HG03378 (cell line): ENCODE measurements around the gene PEAR1.

Source experiments
- ATAC-seq: cut with Tn5 transposase; IDR thresholded peaks from one replicate; pipeline ENCODE4 v1.9.1; 2021; ENCODE audit warnings: mild to moderate bottlenecking, moderate library complexity; ENCODE audit not compliant: unreplicated experiment

Gene PEAR1

DNA sequence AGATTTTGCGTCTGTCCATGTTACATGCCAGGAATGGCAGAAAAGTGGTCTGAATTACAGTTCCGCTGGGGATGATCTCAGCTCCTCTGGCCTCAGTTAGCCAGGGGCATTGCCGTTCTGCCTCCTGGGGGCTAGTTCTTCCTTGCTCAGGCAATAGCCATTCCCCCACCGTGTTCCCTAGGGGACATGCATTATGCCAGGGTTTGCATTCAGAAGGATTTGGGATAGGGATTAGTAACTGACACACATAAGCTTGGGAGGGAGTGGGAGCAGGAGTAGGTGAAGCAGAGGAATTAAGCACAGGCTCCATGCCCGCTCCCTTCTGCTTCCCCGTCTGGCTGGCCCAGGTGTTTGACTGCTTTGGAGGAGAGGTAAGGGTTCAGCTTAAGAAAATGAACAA is 39.6 kb downstream of the PEAR1 start:
- ATAC-seq, result no peak

DNA sequence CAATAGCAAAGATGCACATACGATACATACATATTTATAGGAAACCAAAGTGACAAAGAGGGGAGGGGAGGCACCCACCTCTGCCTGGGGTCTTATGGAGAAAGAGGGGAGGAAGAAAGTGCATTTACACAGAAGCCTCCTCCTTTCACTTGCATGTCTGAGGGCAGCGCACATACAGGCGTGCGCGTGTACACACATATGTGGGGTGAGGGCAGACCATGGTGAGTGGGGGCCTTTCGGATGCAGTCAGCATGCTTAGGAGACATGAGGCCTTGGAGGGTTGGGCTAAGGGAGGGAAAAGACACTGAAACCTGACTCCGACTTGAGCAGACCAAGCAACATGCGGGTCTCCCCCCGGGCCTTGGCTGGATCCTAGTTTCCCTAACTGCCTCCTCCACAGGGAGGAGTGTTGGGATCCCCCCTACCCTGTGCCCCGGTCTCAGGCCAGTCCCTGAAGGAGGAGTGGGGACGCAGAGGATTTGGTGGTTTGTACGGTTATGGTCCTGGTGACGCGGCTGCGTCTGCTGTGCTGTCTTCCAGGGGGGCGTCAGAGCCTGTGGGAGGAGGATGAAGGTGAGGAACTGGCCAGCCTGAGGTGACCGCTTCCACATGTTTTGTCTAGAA is 42.1 kb downstream of the PEAR1 start:
- no peak for ATAC-seq

DNA sequence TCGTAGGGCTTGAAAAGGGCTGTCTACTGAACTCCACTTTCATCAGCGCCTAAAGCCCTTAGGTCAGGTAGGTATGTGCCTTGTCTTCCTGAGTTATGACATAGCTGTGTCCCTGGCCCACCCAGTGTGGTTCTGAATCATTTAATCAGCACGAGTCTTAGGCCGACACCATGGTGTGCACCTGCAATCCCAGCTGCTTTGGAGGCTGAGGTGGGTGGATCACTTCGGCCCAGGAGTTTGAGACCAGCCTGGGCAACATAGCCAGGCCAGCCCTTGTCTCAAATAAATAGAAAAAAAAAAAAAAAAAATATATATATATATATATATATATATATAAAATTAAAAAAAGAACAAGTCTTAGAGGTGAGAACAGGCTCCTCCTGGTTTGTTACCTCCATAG is 42.7 kb downstream of the PEAR1 start:
- ATAC-seq, result no peak

DNA sequence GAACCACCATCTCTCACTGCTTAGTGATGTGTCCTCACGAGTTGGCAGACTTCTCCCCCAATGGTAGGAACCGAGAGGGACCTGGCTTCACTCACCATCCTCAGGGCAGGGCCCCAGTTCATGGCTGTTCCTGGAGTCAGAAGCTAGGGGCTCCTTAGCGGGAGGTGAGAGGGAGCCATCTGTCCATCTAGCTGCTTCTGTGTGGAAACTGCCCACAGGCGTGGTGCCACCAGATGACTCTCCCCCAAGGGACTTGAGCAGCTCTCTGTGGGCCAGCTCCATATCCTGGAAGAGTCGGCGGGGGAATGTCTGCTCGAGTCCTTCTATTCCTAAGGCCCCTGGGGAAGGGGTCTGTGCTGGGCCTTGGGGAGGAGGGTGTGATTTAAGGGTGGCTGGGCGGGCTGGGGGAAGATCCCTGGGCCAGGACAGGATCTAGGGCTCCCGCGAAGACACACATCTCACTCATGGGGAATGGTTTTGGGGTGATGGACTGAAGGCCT is 43.3 kb downstream of the PEAR1 start:
- ATAC-seq, result no peak

DNA sequence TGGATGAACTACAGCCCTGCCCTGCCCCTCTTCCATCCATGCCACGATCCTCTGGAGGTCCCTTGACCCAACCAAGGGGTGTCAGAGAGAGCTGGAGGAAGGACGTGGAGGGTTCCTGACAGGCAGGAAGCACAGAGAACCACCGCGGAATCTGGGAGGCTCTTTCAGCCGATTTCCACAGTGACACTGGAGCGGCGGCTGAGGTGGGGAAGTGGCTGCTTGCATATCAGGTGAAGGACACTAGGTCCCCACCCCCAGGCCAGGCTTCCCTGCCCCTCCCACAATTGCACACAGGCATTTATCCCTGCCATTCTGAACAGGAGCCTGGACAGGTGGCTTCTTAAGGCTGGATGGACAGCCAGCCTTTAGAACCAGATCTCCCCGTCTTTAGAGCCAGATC is 44.4 kb downstream of the PEAR1 start:
- ATAC-seq, result no peak

DNA sequence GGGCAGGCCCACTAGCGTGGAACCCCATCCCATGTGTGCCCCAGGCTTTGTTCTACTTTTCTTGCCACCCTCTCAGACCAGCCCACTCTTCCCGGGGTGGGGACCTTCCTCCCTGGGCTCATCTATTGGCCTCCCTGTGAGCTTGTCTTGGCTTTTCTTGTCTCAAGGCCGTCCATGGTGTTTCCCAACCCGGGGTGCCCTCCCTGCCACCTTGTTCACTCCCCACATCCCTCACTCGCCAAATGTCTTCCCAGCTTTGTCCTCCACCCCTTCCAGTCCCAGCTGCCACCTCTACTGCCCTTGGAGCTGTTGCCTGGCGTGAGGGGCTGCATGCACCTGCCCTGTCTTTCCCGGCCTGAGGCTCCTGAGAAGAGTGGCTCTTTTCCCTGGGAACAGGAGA is 45.3 kb downstream of the PEAR1 start:
- ATAC-seq, result no peak

DNA sequence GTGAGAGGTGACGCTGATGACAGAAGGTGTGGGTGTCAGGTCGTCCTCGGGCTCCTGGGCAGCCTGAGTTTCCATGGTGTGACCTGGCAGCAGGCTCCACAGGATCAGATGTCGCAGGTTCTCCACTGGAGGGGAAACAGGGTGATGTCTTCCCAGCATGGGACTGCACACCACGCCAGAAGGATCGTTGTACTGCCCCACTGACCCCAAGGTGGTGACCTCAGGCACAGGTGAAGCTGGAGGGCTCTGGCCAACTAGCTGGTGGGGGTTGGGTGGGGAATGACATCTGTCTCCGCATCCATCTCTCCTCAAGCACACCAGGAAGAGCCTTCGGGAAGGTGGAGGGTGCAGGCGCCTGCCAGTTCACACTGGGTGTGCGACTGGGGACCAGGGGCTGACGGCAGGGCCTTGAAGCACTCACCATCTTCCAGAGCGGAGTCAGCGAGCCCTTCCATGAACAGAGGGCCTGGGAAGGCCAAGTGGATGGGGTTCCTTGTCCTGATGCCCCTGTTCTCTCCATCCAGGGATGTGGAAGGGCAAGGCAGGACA is 46.3 kb downstream of the PEAR1 start:
- ATAC-seq, result no peak

DNA sequence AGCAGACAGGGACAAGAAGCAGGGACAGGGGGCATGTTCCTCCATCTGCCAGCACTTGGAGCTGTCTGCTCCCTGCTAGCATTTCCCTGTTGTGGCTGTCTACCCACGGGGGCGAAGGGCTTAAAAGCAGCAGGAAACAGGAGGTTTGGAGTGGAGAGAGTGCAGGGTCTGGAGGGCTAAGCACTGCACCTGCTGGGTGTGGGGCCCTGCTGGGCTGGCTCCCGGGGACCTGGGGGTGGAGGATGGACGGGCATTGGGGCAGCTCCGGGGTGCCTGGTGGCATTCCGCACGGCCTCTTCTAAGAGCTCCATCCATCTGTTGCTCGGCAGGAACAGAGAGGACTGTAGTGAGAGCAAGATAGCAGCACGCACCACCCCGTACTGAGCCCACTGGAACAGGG is 48.2 kb downstream of the PEAR1 start:
- no peak for ATAC-seq

DNA sequence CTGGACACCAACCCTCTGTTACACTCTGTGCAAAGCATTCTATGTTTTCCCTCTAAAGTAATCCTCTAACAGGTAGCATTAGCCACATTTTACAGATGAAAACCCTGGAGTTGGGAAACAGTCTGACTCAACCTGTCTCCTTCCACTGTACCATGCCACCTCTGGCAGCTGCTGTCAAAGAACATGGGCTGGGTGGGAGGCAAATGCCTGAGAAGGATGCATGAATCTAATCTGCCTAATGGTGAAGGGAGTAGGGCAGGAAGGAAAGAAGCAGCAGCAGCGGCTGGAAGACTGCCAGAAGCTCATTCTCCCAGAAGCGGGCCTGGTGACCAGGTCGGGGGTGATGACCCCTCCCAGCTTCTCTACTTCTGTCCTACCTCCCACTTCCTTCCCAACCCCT is 48.7 kb downstream of the PEAR1 start:
- ATAC-seq, result no peak

DNA sequence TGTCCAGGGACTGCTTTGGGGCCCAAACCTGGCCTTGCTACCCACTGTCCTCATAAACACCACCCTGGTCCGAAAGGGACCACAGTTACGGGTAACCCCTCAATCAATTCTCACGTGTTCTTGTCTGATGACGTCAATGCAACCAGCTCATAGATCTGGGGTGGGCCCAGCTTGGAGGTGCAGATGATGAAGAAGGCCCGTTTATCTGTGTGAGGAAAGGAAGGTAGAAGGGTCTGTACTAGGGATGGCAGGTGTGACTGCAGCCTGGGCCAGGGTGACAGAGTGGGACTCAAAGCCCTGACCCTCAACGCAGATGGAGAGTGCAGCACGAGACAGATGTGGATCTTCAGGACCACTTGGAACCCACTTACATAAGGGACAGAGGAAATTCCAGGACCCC is 49.1 kb downstream of the PEAR1 start:
- ATAC-seq, result no peak

DNA sequence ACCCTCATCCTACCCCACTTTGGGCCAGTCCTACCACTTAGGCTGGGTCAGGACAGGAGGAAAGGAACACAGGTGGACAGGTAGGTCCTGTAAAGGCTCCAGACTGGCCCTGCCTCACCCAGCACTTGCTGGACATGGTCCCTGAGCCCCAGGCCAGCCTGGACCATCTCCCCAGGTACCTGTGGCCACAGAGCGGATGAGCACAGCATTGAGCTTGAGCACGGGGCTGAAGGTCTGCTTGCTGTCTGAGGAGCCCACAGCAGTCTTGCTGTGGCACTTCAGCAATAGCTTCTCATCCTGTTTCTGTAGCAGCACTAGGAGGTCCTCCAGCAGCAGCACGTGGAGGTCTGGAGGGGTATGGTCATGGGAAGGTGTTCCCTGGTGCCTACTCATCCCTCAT is 50.2 kb downstream of the PEAR1 start:
- no peak for ATAC-seq

DNA sequence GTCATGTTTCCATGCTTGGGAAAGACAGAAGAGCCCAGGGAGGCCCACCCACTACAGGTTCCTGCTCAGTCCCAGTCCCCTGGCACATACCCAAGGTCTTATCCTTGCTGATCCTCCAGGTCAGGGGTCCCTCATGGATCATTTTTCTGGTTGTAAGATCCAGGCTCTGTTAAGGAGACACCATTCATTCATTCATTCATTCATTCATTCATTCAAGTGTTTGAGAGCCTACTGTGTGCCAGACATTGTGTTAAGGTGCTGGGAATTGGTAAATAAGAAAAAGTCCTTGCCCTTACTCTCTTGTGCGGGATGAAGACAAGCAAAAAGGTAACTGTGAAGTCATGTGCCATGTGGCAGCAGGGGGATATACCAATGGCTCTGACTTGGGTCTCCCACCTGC is 50.8 kb downstream of the PEAR1 start:
- no peak for ATAC-seq

DNA sequence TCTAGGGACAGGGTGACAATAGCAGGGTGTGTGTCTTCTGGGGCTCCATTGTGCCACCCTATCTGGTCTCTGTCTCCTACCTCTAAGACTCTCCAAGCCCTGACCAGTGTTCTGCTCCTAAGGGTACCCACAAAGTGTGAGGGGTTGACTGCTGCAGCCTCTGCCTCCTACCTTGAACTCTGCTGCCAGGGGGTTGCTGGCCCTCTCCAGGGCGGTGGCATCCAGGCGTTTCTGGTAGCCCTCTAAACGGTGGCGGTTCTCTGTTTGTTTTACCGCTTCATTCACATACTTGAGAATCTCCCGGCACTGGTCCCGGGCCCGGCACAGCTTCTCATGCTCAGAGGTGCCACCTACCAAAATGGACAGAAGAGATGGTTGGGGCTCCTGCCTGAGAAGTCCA is 51.3 kb downstream of the PEAR1 start:
- ATAC-seq, result no peak

DNA sequence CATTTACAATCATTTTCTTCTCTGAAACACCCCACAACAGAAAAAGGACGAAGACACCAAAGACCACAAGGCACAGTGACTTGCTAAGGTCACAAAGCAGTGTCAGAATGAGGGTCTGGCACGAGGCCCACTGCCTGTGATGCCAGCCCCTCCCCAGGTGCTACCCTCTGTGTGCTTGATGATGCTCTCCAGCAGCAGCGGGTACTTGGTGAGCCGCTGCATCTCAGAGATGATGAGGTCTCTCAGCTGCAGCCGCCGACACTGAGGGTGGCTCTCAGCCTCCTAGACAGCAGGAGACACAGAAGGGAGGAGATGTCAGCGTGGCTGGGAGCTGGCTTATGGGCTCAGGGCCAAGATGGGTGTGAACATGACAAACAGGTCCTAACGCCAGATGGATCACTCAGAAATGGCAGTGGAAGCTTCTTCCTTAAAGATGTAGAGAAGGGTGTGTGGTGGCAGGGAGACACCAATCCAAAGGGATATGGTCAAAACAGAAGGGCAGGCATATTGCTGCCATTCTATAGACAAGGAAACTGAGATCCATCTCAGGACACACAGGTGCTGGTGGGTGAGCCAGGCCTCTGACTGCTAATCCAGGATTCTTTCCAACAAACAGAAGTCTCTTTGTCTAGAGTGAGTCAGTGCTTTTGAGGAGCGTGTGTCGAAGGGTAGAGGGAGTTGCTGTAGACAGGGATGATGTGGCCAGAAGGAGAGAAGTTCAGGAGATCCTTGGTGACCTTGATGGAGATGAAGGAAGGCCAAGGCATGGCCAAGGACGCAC is 52.6 kb downstream of the PEAR1 start:
- no peak for ATAC-seq

DNA sequence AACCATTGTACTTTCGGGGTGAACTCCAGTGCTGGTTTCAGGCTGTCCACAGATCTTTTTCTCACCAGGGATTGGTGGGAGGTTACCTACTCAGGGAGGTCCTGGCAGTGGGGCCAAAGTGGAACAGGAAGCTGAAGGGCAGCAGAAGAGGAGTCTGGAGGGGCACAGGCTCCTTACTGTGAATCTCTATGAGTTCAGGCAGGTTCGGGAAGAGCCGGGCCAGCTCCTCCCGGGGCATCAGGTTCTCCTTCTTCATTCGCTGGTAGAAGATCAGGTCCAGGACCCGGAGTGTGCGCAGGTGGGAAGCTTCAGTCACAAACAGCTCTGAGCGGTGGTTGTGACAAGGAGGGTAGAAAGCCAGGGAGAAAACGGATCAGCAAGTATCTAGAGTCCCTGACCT is 53.6 kb downstream of the PEAR1 start:
- ATAC-seq, result no peak

DNA sequence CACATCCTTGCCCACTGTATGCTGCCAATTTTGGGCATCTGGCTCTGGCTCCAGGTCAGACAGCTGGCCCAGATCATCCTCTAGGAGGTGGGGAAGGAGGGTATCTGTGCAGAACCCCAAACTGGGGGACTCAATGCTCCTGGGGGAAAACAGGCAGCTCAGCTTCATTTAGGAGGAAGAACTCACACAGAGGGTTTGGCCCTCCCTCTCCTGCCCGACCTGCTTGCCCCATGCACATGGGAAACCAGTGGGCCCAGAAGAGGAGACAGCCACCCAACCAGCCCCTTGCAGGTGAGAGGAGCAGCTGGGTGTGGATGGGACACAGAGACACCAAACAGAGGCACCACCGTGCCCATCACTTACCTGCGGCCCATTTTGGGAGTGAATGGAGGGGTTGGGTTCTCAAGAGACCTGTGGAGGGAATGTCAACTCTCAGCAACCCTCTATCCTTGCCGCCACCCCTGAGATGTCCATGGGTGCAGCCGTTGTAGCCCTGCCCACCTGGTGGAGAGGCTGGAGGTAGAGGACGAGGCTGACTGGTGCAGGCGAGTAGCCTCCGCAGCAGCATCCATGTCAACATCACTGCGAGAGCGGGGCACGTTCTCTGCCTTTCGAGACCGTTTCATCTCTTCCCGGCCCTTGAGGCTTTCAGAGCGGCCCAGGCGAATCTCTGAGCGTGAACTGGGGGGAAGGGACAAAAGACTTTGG is 54.5 kb downstream of the PEAR1 start:
- ATAC-seq, result no peak

DNA sequence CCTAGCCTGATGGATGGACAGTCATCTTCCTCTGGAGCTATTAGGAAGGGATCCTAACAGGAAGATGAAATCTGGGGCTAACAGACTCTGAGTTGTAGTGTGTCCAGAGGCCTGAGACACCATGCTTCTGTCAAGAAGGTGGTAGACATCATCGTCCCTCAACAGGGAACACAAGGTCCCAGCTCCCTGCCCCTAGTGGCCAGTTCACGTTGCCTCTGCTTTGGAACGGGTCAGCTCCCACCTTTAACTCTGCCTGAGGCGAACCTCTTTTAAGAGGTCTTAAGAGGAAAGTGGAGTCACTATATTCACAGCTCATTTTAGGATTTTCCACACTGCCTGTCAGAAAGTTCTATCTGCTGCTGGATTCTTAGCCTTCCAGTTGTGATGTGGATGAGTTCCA is 55.2 kb downstream of the PEAR1 start:
- no peak for ATAC-seq

DNA sequence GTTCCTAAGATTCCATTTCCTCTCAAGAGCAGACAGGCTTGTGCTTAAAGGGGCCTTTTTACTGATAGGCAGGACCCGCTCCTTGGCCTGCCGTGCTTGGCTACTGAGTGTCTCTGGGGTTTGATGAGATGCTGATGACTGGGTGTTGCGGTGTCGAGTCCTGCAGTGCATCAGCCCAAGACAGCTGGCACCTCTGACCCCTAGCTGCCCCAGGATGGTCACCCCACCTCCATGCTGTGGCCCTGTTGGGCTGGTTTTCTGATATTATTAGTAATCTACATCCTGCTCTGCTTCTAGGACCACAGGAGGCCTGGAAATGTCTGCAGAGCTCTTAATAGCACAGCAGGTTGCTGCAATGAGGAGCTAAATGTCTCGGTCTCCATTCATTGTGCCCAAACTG is 55.6 kb downstream of the PEAR1 start:
- no peak for ATAC-seq

DNA sequence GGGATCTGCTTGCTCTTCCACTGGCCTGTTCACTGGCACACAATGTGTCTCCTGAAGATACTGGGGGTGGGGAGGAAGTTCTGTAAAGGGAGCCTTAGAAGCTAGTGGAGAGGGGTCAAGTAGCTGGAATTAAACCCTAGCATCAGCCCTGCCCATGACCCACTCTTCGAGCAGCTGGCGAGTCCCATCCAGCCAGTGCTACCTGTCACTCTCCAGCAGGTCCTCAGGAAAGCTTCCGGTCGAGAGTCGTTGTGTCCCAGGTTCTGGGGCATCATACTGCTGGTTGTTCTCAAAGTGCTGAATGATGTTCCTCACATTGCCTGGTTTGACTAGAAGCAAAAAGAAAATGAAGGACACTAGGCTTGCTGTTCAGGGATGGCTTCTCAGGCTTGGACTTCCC is 57.9 kb downstream of the PEAR1 start:
- no peak for ATAC-seq

DNA sequence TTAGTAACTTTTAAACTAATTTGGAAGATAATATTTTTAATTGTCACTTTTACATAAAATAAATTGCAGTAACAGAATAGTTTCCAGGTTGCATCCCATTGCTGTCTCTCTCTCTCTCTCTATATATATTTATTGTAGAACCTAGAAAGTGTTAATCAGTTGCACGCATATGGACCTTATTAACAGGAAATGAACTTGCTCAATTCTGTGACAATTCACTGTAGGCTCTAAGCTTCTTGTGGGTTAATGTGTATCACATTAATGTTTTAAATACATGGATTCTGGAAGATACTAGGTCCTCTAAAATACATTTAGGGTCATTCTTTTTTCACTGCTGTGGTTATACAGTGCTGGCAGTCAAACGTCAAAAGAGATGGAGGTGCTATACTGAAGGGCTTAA is 60.1 kb downstream of the PEAR1 start:
- ATAC-seq, result no peak

DNA sequence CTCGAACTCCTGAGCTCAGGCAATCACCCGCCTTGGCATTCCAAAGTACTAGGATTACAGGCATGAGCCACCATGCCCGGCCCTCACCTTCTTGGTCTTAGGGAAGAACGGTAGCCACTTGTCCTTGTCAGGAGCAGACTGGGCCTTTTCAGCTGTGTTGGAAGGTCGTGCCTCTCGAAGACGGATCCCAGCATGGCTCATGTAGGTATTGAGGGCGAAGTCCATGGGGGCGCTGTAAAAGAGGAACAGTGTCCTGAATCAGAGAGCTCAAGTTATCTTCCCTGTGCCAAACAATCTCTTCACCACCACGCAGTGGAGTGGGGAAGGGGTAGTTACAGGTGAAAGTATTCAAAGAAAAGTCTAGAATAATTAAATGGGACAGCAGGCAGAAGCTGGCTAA is 62.8 kb downstream of the PEAR1 start:
- ATAC-seq, result no peak

DNA sequence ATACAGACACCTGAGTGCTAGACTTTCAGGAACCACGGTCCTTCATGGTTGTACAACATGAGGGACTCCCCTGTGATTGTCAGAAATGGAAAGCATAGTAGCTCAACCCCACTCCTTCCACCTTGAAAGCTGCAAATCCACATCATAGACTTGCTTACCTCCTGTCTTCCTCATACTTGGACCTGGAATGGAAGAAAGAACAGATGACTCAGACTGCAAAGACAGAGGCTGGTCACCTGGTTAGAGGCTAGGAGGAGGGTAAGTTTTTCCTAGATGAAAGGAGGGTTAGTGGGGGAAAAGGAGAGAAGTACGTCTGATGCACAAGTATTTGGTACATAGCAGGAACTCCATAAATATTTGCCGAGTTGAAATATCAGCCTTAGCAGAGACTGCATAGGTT is 64.1 kb downstream of the PEAR1 start:
- no peak for ATAC-seq
